ENCODE measurements around the gene SLU7. TPM values are rescaled to one million over a fixed set of nuclear protein-coding genes. Genes with fewer than 3 reads are reported as not detected.

SLU7 gene
- total and polyA plus RNA-seq, 9 of the 15 experiments (the other 6 are each of a cell fraction or from before 2014, with no cell fraction given): 42.1 to 65.7 (median 54.8) TPM

DNA sequence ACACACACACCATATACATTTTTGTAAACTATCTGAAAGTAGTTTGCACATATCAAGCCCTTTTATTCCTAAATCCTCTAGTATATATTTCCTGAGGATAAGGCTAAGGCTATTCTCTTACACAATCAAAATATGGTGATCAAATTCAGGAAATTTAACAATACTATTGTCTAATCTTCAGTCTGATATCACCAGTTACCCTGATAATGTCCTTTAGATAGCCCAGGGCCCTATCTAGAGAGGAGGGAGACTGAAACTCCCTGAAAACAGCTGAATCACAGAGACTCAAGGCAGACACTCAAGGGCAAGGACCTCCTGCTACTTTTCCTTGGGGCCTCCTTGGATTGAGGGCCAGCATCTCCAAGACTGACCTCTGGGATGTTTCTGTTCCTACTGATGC is 33.2 kb upstream of the SLU7 start (continued):
- no peak for TF ChIP-seq NR2C2 (CRISPR knock-in tag; IDR thresholded peaks at IDR 0.05)
- TF ChIP-seq NR2C2 (tag; IDR thresholded peaks at IDR 0.05): no peak
- no peak for TF ChIP-seq CBX8 (IDR thresholded peaks at IDR 0.05; ENCODE audit: borderline replicate concordance, extremely low read depth, low read depth, low read length, poor library complexity, severe bottlenecking)
- TF ChIP-seq, protein P1, sequence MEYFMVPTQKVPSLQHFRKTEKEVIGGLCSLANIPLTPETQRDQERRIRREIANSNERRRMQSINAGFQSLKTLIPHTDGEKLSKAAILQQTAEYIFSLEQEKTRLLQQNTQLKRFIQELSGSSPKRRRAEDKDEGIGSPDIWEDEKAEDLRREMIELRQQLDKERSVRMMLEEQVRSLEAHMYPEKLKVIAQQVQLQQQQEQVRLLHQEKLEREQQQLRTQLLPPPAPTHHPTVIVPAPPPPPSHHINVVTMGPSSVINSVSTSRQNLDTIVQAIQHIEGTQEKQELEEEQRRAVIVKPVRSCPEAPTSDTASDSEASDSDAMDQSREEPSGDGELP (CRISPR knock-in tag; IDR thresholded peaks at IDR 0.05; ENCODE audit: borderline replicate concordance): no peak
- no peak for TF ChIP-seq ZNF436 (CRISPR knock-in tag; IDR thresholded peaks at IDR 0.05)

DNA sequence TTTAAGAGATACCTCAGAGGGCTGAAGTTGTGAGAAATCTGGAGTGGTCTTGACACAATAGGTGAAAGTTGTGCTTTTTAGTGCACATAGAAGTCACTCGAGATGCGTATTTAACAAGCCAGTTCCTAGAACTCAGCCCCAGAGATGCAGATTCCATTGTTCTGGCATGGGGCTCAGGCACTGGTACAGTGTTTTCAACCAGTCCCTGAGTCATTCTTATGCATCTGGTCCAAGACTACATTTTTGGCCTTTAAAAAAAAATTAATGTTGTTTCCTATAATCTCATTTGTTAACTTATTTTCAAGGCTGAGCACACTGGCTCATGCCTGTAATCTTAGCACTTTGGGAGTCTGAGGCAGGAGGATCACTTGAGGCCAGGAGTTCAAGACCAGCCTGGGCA is 32.4 kb upstream of the SLU7 start:
- no peaks in the 10 kb centered on the region for H3K9me3 ChIP-seq (replicated peaks; ENCODE audit: control insufficient read depth, insufficient read depth, low read depth, low read length)
- no peak for FAIRE-seq
- DNase-seq (ENCODE audit: extremely low read depth in 1 of 4, low spot score in 3 of 4): no peak
- H3K9ac ChIP-seq (ENCODE audit: insufficient read depth in 1 of 2, low read depth in 2 of 2, low read length in 2 of 2): no peak overlapping the region
- no peak for TF ChIP-seq HEY1 (CRISPR knock-in tag; IDR thresholded peaks at IDR 0.05; ENCODE audit: borderline replicate concordance)
- no peak for TF ChIP-seq EHMT2 (IDR thresholded peaks at IDR 0.05)
- no peak for TF ChIP-seq ZNF175 (CRISPR knock-in tag; IDR thresholded peaks at IDR 0.05; ENCODE audit: low read depth)
- TF ChIP-seq BRD9 (IDR thresholded peaks at IDR 0.05; ENCODE audit: low read depth, partially characterized antibody): no peak
- TF ChIP-seq, protein P2, sequence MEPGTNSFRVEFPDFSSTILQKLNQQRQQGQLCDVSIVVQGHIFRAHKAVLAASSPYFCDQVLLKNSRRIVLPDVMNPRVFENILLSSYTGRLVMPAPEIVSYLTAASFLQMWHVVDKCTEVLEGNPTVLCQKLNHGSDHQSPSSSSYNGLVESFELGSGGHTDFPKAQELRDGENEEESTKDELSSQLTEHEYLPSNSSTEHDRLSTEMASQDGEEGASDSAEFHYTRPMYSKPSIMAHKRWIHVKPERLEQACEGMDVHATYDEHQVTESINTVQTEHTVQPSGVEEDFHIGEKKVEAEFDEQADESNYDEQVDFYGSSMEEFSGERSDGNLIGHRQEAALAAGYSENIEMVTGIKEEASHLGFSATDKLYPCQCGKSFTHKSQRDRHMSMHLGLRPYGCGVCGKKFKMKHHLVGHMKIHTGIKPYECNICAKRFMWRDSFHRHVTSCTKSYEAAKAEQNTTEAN (CRISPR knock-in tag; IDR thresholded peaks at IDR 0.05): no peak
- TF ChIP-seq SMARCE1 (IDR thresholded peaks at IDR 0.05): no peak
- TF ChIP-seq, protein P3, sequence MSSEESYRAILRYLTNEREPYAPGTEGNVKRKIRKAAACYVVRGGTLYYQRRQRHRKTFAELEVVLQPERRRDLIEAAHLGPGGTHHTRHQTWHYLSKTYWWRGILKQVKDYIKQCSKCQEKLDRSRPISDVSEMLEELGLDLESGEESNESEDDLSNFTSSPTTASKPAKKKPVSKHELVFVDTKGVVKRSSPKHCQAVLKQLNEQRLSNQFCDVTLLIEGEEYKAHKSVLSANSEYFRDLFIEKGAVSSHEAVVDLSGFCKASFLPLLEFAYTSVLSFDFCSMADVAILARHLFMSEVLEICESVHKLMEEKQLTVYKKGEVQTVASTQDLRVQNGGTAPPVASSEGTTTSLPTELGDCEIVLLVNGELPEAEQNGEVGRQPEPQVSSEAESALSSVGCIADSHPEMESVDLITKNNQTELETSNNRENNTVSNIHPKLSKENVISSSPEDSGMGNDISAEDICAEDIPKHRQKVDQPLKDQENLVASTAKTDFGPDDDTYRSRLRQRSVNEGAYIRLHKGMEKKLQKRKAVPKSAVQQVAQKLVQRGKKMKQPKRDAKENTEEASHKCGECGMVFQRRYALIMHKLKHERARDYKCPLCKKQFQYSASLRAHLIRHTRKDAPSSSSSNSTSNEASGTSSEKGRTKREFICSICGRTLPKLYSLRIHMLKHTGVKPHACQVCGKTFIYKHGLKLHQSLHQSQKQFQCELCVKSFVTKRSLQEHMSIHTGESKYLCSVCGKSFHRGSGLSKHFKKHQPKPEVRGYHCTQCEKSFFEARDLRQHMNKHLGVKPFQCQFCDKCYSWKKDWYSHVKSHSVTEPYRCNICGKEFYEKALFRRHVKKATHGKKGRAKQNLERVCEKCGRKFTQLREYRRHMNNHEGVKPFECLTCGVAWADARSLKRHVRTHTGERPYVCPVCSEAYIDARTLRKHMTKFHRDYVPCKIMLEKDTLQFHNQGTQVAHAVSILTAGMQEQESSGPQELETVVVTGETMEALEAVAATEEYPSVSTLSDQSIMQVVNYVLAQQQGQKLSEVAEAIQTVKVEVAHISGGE (CRISPR knock-in tag; IDR thresholded peaks at IDR 0.05): no peak
- no peak for TF ChIP-seq ADNP (tag; IDR thresholded peaks at IDR 0.05)
- no peak for TF ChIP-seq KAT8 (IDR thresholded peaks at IDR 0.05; ENCODE audit: low read depth)
- TF ChIP-seq MCM5 (IDR thresholded peaks at IDR 0.05; ENCODE audit: low read depth): no peak
- no peaks in the 10 kb centered on the region for H3K4me1 ChIP-seq (replicated peaks in 1 of 2; ENCODE audit: control insufficient read depth in 2 of 2, insufficient read depth in 2 of 2, low read length in 2 of 2)
- ChIA-PET POLR2A (no interaction called here), CTCF (ENCODE audit: low intra/inter-chr PET ratio) (no interaction called here)
- in situ Hi-C loops (cut with MboI) (no loop called here), intact Hi-C loops (cut with micrococcal nuclease) (no loop called here)
- H3K36me3 ChIP-seq (ENCODE audit: control insufficient read depth, insufficient read depth, low read length): no peaks in the 10 kb centered on the region
- no peaks in the 10 kb centered on the region for H4K20me1 ChIP-seq (replicated peaks; ENCODE audit: control insufficient read depth, insufficient read depth, low read length)
- no peak overlapping the region for H2AFZ ChIP-seq (ENCODE audit: low read depth, low read length)
- H3K27me3 ChIP-seq (ENCODE audit: control insufficient read depth in 2 of 2, insufficient read depth in 2 of 2, low read length in 2 of 2): no peaks in the 10 kb centered on the region
- H3K4me2 ChIP-seq (ENCODE audit: insufficient read depth, low read length): no peak overlapping the region
- no peaks in the 10 kb centered on the region for H3K9me1 ChIP-seq (ENCODE audit: control insufficient read depth, insufficient read depth, low read length)
- no peak for ATAC-seq
- no peak overlapping the region for H3K27ac ChIP-seq (ENCODE audit: extremely low read depth, low read depth, low read length)
- no peaks in the 10 kb centered on the region for H3K79me2 ChIP-seq (ENCODE audit: control insufficient read depth, insufficient read depth, low read length)
- WGBS (ENCODE audit: insufficient coverage, low coverage, missing lambda C conversion rate): 3% methylated on average over 2 of the region's 2 CpGs
- H3K4me3 ChIP-seq: no peak overlapping the region
- BruUV-seq (replicated peaks): no TSS peak
